Peyer's patch (tissue), 4 donors: Measurements from ENCODE around the gene RTN4. TPM values are rescaled to one million over a fixed set of nuclear protein-coding genes. Genes with fewer than 3 reads are reported as not detected.

Source experiments
- DNase-seq, 3 donors: peaks; one replicate each; pipeline ENCODE4 v3.0.0-alpha.2; 2017 to 2019
- H3K27ac ChIP-seq, 4 donors: fragments of 200-600 bp; sonication (generic); one replicate each; pipeline ENCODE4 v1.5.1; 2016 to 2019
- H3K27me3 ChIP-seq, 2 donors: fragments of 200-600 bp; sonication (generic); one replicate each; pipeline ENCODE4 v1.5.1; 2019
- H3K36me3 ChIP-seq, 3 donors: fragments of 200-600 bp; sonication (generic); one replicate each; pipeline ENCODE4 v1.5.1; 2016 to 2019
- H3K4me1 ChIP-seq, 4 donors: fragments of 200-600 bp; sonication (generic); one replicate each; pipeline ENCODE4 v1.5.1; 2016 to 2019
- H3K4me3 ChIP-seq, 4 donors: fragments of 200-600 bp; sonication (generic); 1 replicate in 3 of 4; 2 replicates in 1 of 4; pipeline ENCODE4 v1.5.1; 2016 to 2019; ENCODE audit warnings: mild to moderate bottlenecking in 1 of 4
- H3K9me3 ChIP-seq, 4 donors: fragments of 200-600 bp; sonication (generic); one replicate each; pipeline ENCODE4 v1.5.1; 2016 to 2019; ENCODE audit warnings: mild to moderate bottlenecking in 1 of 4
- CTCF ChIP-seq, 6 experiments: fragments of 450-650 bp in 4 of 6; fragments of 200-600 bp in 2 of 6; sonication (generic) in 1 of 6; IDR thresholded peaks; one replicate each; pipeline ENCODE4 v1.5.1; 2017 to 2019; ENCODE audit warnings: antibody characterized with exemption in 6 of 6, mild to moderate bottlenecking in 3 of 6, moderate library complexity in 1 of 6
- POLR2A ChIP-seq, 2 donors: fragments of 450-650 bp; IDR thresholded peaks; one replicate each; pipeline ENCODE4 v1.5.1; 2017; ENCODE audit warnings: antibody characterized with exemption in 2 of 2, mild to moderate bottlenecking in 2 of 2, moderate library complexity in 2 of 2
- total RNA-seq, 4 donors: library from RNA; depleted of rRNA; stranded (reverse); fragments of >200 nt; gene quantifications; one replicate each; pipeline ENCODE4 v1.1.0, GENCODE V29; 2016

Gene RTN4
- total RNA-seq, 4 donors from 2014 or later = 140 to 313 (median 195) TPM

GRCh38 chr2:55014962-55015939 lies 35.0 kb downstream of the RTN4 start:
- peaks cover 0 to 32% (median 0%) of the 10 kb centered on the region in 4 donors for H3K4me1 ChIP-seq

GRCh38 chr2:55013936-55014335 lies 36.3 kb downstream of the RTN4 start:
- DNase-seq = no peak
- no peaks in the 10 kb centered on the region for H3K36me3 ChIP-seq
- no peak overlapping the region for H3K4me3 ChIP-seq
- H3K4me1 ChIP-seq = peaks cover 0 to 32% (median 0%) of the 10 kb centered on the region in 4 donors
- TF ChIP-seq CTCF (IDR thresholded peaks at IDR 0.05) = peak in 4 of 6 experiments; percentile 8 to 54 (median 36)
- no peak for TF ChIP-seq POLR2A (IDR thresholded peaks at IDR 0.05)
- H3K27ac ChIP-seq = no peak overlapping the region
- no peaks in the 10 kb centered on the region for H3K27me3 ChIP-seq
- H3K9me3 ChIP-seq = no peaks in the 10 kb centered on the region

More at GRCh38 chr2:55014962-55015939, 35.0 kb downstream of the RTN4 start:
- H3K4me3 ChIP-seq = no peak overlapping the region
- TF ChIP-seq POLR2A (IDR thresholded peaks at IDR 0.05) = no peak
- peak in 5 of 6 experiments; percentile 53 to 95 (median 88) for TF ChIP-seq CTCF (IDR thresholded peaks at IDR 0.05)
- H3K27me3 ChIP-seq = no peaks in the 10 kb centered on the region
- H3K27ac ChIP-seq = no peak overlapping the region
- peak in 1 of 3 donors; percentile 80 for DNase-seq
- H3K36me3 ChIP-seq = peaks cover 0 to under 1% (median 0%) of the 10 kb centered on the region in 3 donors
- H3K9me3 ChIP-seq = no peaks in the 10 kb centered on the region

- Histone ChIP-seq H3K4me1 (peaks cover 0 to 34% (median 0%) of the 10 kb centered on the region in 4 donors), H3K4me3 (no peak overlapping the region), H3K27me3 (no peaks in the 10 kb centered on the region), H3K9me3 (no peaks in the 10 kb centered on the region), H3K27ac (peak overlapping the region in 2 of 4 donors; percentile 35 to 56), H3K36me3 (no peaks in the 10 kb centered on the region)
- no peak for TF ChIP-seq CTCF (IDR thresholded peaks at IDR 0.05)
- TF ChIP-seq POLR2A (IDR thresholded peaks at IDR 0.05) = no peak
- DNase-seq = no peak
These were observed 37.4 kb downstream of the RTN4 start for GRCh38 chr2:55012672-55013484.

GRCh38 chr2:55011831-55012671 lies 38.2 kb downstream of the RTN4 start:
- Histone ChIP-seq H3K4me3 (no peak overlapping the region), H3K27ac (peak overlapping the region in 2 of 4 donors; percentile 35 to 56), H3K9me3 (no peaks in the 10 kb centered on the region), H3K36me3 (no peaks in the 10 kb centered on the region), H3K4me1 (peaks cover 0 to 42% (median 0%) of the 10 kb centered on the region in 4 donors), H3K27me3 (no peaks in the 10 kb centered on the region)
- TF ChIP-seq POLR2A (IDR thresholded peaks at IDR 0.05) (no peak), CTCF (IDR thresholded peaks at IDR 0.05) (no peak)
- no peak for DNase-seq

- DNase-seq = no peak
- no peak for TF ChIP-seq CTCF (IDR thresholded peaks at IDR 0.05)
These were observed 39.3 kb downstream of the RTN4 start for GRCh38 chr2:55010915-55011314.

More at GRCh38 chr2:55010915-55011314, 39.3 kb downstream of the RTN4 start:
- H3K36me3 ChIP-seq = no peaks in the 10 kb centered on the region
- peaks cover 0 to 52% (median 0%) of the 10 kb centered on the region in 4 donors for H3K4me1 ChIP-seq
- no peaks in the 10 kb centered on the region for H3K9me3 ChIP-seq
- H3K27me3 ChIP-seq = no peaks in the 10 kb centered on the region
- H3K27ac ChIP-seq = peak overlapping the region in 3 of 4 donors; percentile 17 to 73 (median 55)
- no peak overlapping the region for H3K4me3 ChIP-seq
